DND-41 (cell line): ENCODE data around the gene TMEM236.

Experiments used
- CTCF ChIP-seq: IDR thresholded peaks from 2 replicates; pipeline ENCODE4 v1.5.1; 2012; ENCODE audit warnings: borderline replicate concordance, low read length, moderate library complexity, mild to moderate bottlenecking; ENCODE audit not compliant: poor library complexity, severe bottlenecking; ENCODE audit errors: extremely low read depth
- EZH2 ChIP-seq: IDR thresholded peaks from 3 replicates; pipeline ENCODE4 v1.6.1; 2012; ENCODE audit warnings: borderline replicate concordance, low read depth, mild to moderate bottlenecking, moderate library complexity, low read length, inconsistent platforms; ENCODE audit not compliant: severe bottlenecking

GRCh38 chr10:17783751-17784150 lies 31.8 kb downstream of the TMEM236 start:
- TF ChIP-seq CTCF (no peak), EZH2 (no peak)
